Vagina (tissue), 2 donors: ENCODE data around the gene RRP1B. TPM values are rescaled to one million over a fixed set of nuclear protein-coding genes. Genes with fewer than 3 reads are reported as not detected.
A peak's percentile ranks its signal among the peaks of the same experiment; 100 is the strongest.

Experiments
- DNase-seq, 2 donors: peaks; one replicate each; pipeline ENCODE4 v3.0.0-alpha.2; 2017; ENCODE audit errors: extremely low spot score in 2 of 2
- H3K27ac ChIP-seq: fragments of 200-600 bp; sonication (generic); one replicate; pipeline ENCODE4 v1.5.1; 2019
- H3K27me3 ChIP-seq: fragments of 200-600 bp; sonication (generic); one replicate; pipeline ENCODE4 v1.5.1; 2019
- H3K36me3 ChIP-seq, 2 donors: fragments of 200-600 bp; sonication (generic); one replicate each; pipeline ENCODE4 v1.5.1; 2017 to 2019
- H3K4me1 ChIP-seq: fragments of 200-600 bp; sonication (generic); one replicate; pipeline ENCODE4 v1.5.1; 2019
- H3K4me3 ChIP-seq, 2 donors: fragments of 200-600 bp; sonication (generic); 1 replicate in 1 of 2; 2 replicates in 1 of 2; pipeline ENCODE4 v1.5.1; 2016 to 2019
- H3K9me3 ChIP-seq: fragments of 200-600 bp; sonication (generic); one replicate; pipeline ENCODE4 v1.5.1; 2019
- POLR2A ChIP-seq, 2 donors: fragments of 450-650 bp; IDR thresholded peaks; one replicate each; pipeline ENCODE4 v1.6.1; 2017; ENCODE audit warnings: antibody characterized with exemption in 2 of 2, mild to moderate bottlenecking in 2 of 2, moderate library complexity in 2 of 2
- POLR2AphosphoS5 ChIP-seq, 2 donors: sonication (generic); formaldehyde crosslinking; IDR thresholded peaks; one replicate each; pipeline ENCODE4 v1.9.0; 2017; ENCODE audit warnings: antibody characterized with exemption in 2 of 2, mild to moderate bottlenecking in 2 of 2, low read depth in 1 of 2; ENCODE audit not compliant: insufficient read depth in 1 of 2
- intact Hi-C: fragments of 100-400 bp; cut with DNase I; formaldehyde crosslinking; loops from one replicate; pipeline ENCODE4 v1.15.1; 2023
- total RNA-seq: library from RNA; depleted of rRNA; stranded (reverse); fragments of >200 nt; gene quantifications from one replicate; pipeline ENCODE4 v1.2.3, GENCODE V29; 2016
- TF ChIP-seq, protein P1 (sequence below), 3 experiments: fragments of 450-650 bp in 2 of 3; fragments of 200-600 bp in 1 of 3; sonication (generic) in 1 of 3; IDR thresholded peaks; one replicate each; pipeline ENCODE4 v1.5.1; 2017 to 2019; ENCODE audit warnings: antibody characterized with exemption in 3 of 3, mild to moderate bottlenecking in 2 of 3, moderate library complexity in 2 of 3

Gene RRP1B
- total RNA-seq, 1 donor from 2014 or later = 18.9 TPM

DNA sequence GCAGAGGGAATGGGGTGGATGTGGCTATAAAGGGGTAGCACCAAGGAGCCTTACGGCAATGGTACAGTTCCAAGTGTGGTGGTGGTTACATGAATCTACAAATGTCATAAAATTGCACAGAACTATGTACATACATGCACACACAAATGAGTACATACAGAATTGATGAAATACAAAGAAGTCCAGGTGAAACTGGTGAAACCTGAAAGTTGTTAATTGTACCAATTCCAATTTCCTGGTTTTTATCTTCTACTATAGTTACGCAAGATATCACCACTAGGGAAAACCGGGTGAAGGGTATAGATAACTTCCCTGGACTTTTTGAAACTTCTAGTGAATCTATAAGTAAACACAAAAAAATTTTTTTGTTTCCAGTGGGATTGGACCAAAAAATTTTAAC lies 19.0 kb upstream of the RRP1B start:
- intact Hi-C loops = no loop called here
- peaks cover 6% of the 10 kb centered on the region for H3K4me1 ChIP-seq
- no peaks in the 10 kb centered on the region for H3K9me3 ChIP-seq
- H3K4me3 ChIP-seq = no peak overlapping the region
- no peak for DNase-seq
- no peak for TF ChIP-seq POLR2A (IDR thresholded peaks at IDR 0.05)
- TF ChIP-seq POLR2AphosphoS5 (IDR thresholded peaks at IDR 0.05; ENCODE audit: insufficient read depth in 1 of 2, low read depth in 1 of 2) = no peak
- TF ChIP-seq, protein P1, sequence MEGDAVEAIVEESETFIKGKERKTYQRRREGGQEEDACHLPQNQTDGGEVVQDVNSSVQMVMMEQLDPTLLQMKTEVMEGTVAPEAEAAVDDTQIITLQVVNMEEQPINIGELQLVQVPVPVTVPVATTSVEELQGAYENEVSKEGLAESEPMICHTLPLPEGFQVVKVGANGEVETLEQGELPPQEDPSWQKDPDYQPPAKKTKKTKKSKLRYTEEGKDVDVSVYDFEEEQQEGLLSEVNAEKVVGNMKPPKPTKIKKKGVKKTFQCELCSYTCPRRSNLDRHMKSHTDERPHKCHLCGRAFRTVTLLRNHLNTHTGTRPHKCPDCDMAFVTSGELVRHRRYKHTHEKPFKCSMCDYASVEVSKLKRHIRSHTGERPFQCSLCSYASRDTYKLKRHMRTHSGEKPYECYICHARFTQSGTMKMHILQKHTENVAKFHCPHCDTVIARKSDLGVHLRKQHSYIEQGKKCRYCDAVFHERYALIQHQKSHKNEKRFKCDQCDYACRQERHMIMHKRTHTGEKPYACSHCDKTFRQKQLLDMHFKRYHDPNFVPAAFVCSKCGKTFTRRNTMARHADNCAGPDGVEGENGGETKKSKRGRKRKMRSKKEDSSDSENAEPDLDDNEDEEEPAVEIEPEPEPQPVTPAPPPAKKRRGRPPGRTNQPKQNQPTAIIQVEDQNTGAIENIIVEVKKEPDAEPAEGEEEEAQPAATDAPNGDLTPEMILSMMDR (IDR thresholded peaks at IDR 0.05) = no peak
- H3K27me3 ChIP-seq = no peaks in the 10 kb centered on the region
- no peak overlapping the region for H3K27ac ChIP-seq
- H3K36me3 ChIP-seq = no peaks in the 10 kb centered on the region

- intact Hi-C loops = no loop called here
- H3K27me3 ChIP-seq = no peaks in the 10 kb centered on the region
Measured at GRCh38 chr21:43643193-43643592, 16.2 kb upstream of the RRP1B start.

DNA sequence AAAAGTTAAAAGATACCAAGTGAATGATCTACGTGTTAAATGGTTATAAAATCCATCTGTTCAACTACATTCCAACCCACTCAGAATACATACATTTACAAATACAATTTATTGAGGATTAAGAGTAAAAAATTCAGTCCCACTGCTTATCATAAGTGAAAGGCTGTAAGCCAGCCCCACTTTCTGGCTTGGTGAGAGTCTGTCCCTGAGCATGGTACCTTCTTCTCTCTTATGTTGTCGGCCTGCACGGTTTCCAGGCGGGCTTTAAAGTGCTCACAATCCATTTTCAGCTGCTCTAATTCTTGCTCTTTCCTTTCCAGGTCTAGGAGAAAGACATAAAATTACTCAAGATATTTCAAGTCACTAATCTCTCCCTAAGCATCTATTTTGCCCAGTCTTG lies 15.3 kb upstream of the RRP1B start:
- H3K36me3 ChIP-seq = no peaks in the 10 kb centered on the region
- intact Hi-C loops = no loop called here
- H3K27ac ChIP-seq = no peak overlapping the region
- H3K4me1 ChIP-seq = peaks cover 17% of the 10 kb centered on the region
- no peaks in the 10 kb centered on the region for H3K9me3 ChIP-seq
- no peak for DNase-seq
- H3K27me3 ChIP-seq = no peaks in the 10 kb centered on the region
- TF ChIP-seq POLR2A (IDR thresholded peaks at IDR 0.05) = no peak
- TF ChIP-seq, protein P1 (IDR thresholded peaks at IDR 0.05) = no peak
- no peak for TF ChIP-seq POLR2AphosphoS5 (IDR thresholded peaks at IDR 0.05; ENCODE audit: insufficient read depth in 1 of 2, low read depth in 1 of 2)
- no peak overlapping the region for H3K4me3 ChIP-seq

More at GRCh38 chr21:43643193-43643592, 16.2 kb upstream of the RRP1B start:
- no peak overlapping the region for H3K4me3 ChIP-seq
- DNase-seq = no peak
- H3K9me3 ChIP-seq = no peaks in the 10 kb centered on the region
- H3K36me3 ChIP-seq = no peaks in the 10 kb centered on the region
- peaks cover 17% of the 10 kb centered on the region for H3K4me1 ChIP-seq
- no peak overlapping the region for H3K27ac ChIP-seq
- no peak for TF ChIP-seq POLR2AphosphoS5 (IDR thresholded peaks at IDR 0.05; ENCODE audit: insufficient read depth in 1 of 2, low read depth in 1 of 2)
- TF ChIP-seq, protein P1 (IDR thresholded peaks at IDR 0.05) = no peak
- TF ChIP-seq POLR2A (IDR thresholded peaks at IDR 0.05) = no peak

DNA sequence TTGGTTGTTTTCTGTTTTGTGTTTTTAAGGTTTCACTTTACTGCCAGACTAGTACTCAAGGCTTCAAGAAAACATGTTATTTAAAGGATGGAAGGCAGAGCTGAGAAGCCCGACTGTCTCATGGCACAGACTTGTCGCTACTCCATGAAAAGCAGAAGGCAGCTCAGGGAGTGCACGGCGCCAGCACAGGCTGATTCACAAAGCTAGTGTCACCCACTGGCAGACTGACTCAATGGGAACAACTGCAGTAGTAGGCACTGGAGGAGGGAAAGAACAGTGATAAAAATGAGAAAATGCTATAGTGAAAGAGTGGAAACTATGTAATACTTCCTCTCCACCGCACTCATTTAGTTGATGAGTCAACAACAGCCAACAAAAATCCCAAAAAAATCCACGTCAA lies 14.8 kb upstream of the RRP1B start:
- Histone ChIP-seq H3K27me3 (no peaks in the 10 kb centered on the region), H3K9me3 (no peaks in the 10 kb centered on the region), H3K4me3 (no peak overlapping the region), H3K36me3 (no peaks in the 10 kb centered on the region), H3K27ac (no peak overlapping the region), H3K4me1 (peaks cover 17% of the 10 kb centered on the region)
- intact Hi-C loops = no loop called here
- TF ChIP-seq POLR2AphosphoS5 (IDR thresholded peaks at IDR 0.05; ENCODE audit: insufficient read depth in 1 of 2, low read depth in 1 of 2) (no peak), POLR2A (IDR thresholded peaks at IDR 0.05) (no peak)
- TF ChIP-seq, protein P1 (IDR thresholded peaks at IDR 0.05) = no peak
- no peak for DNase-seq

GRCh38 chr21:43645136-43645891 lies 14.0 kb upstream of the RRP1B start:
- no peaks in the 10 kb centered on the region for H3K27me3 ChIP-seq
- DNase-seq = no peak
- TF ChIP-seq POLR2A (IDR thresholded peaks at IDR 0.05) (no peak), POLR2AphosphoS5 (IDR thresholded peaks at IDR 0.05; ENCODE audit: insufficient read depth in 1 of 2, low read depth in 1 of 2) (peak in 1 of 2 donors; percentile 70)
- TF ChIP-seq, protein P1 (IDR thresholded peaks at IDR 0.05) = peak; percentile 31 to 50 (median 32)
- no peaks in the 10 kb centered on the region for H3K36me3 ChIP-seq
- peak overlapping the region; percentile 45 for H3K27ac ChIP-seq
- H3K9me3 ChIP-seq = no peaks in the 10 kb centered on the region
- intact Hi-C loops = no loop called here
- peaks cover 17% of the 10 kb centered on the region for H3K4me1 ChIP-seq
- no peak overlapping the region for H3K4me3 ChIP-seq
